ENCODE results near the gene COA5.

The COA5 gene

GRCh38 chr2:98572676-98573075 is 35.6 kb downstream of the COA5 start:
- no peak for DNase-seq (ENCODE audit: low read depth)
- no peak for TF ChIP-seq CTCF (IDR thresholded peaks at IDR 0.05; ENCODE audit: low read depth, low read length, missing control alignments)
- no peak overlapping the region for H3K4me3 ChIP-seq (ENCODE audit: low read depth, low read length)

GRCh38 chr2:98572211-98572610 is 36.1 kb downstream of the COA5 start:
- DNase-seq (ENCODE audit: low read depth), result no peak
- H3K4me3 ChIP-seq (ENCODE audit: low read depth, low read length), result no peak overlapping the region
- TF ChIP-seq CTCF (IDR thresholded peaks at IDR 0.05; ENCODE audit: low read depth, low read length, missing control alignments), result no peak

GRCh38 chr2:98571796-98572195 is 36.5 kb downstream of the COA5 start:
- no peak for DNase-seq (ENCODE audit: low read depth)
- TF ChIP-seq CTCF (IDR thresholded peaks at IDR 0.05; ENCODE audit: low read depth, low read length, missing control alignments), result no peak
- no peak overlapping the region for H3K4me3 ChIP-seq (ENCODE audit: low read depth, low read length)

- no peak overlapping the region for H3K4me3 ChIP-seq (ENCODE audit: low read depth, low read length)
- TF ChIP-seq CTCF (IDR thresholded peaks at IDR 0.05; ENCODE audit: low read depth, low read length, missing control alignments), result no peak
- DNase-seq (ENCODE audit: low read depth), result no peak
These were observed 37.1 kb downstream of the COA5 start for GRCh38 chr2:98571121-98571701.

- DNase-seq (ENCODE audit: low read depth), result no peak
- no peak for TF ChIP-seq CTCF (IDR thresholded peaks at IDR 0.05; ENCODE audit: low read depth, low read length, missing control alignments)
- H3K4me3 ChIP-seq (ENCODE audit: low read depth, low read length), result no peak overlapping the region
These were observed 38.0 kb downstream of the COA5 start for GRCh38 chr2:98570356-98570755.

GRCh38 chr2:98569915-98570314 is 38.4 kb downstream of the COA5 start:
- TF ChIP-seq CTCF (IDR thresholded peaks at IDR 0.05; ENCODE audit: low read depth, low read length, missing control alignments), result no peak
- no peak for DNase-seq (ENCODE audit: low read depth)
- H3K4me3 ChIP-seq (ENCODE audit: low read depth, low read length), result no peak overlapping the region

- DNase-seq (ENCODE audit: low read depth), result no peak
- no peak overlapping the region for H3K4me3 ChIP-seq (ENCODE audit: low read depth, low read length)
- peak; percentile 96 for TF ChIP-seq CTCF (IDR thresholded peaks at IDR 0.05; ENCODE audit: low read depth, low read length, missing control alignments)
These were observed 39.0 kb downstream of the COA5 start for GRCh38 chr2:98569197-98569793.

All from GM12864 (cell line).